HG03469 (cell line): ENCODE results near the gene MACROH2A1.

Experiments used
- ATAC-seq: cut with Tn5 transposase; IDR thresholded peaks from one replicate; pipeline ENCODE4 v1.9.1; 2021; ENCODE audit warnings: mild to moderate bottlenecking, moderate library complexity, moderate number of reproducible peaks; ENCODE audit not compliant: unreplicated experiment

Gene MACROH2A1

GRCh38 chr5:135436951-135437418 is 38.0 kb upstream of the MACROH2A1 start:
- no peak for ATAC-seq

DNA sequence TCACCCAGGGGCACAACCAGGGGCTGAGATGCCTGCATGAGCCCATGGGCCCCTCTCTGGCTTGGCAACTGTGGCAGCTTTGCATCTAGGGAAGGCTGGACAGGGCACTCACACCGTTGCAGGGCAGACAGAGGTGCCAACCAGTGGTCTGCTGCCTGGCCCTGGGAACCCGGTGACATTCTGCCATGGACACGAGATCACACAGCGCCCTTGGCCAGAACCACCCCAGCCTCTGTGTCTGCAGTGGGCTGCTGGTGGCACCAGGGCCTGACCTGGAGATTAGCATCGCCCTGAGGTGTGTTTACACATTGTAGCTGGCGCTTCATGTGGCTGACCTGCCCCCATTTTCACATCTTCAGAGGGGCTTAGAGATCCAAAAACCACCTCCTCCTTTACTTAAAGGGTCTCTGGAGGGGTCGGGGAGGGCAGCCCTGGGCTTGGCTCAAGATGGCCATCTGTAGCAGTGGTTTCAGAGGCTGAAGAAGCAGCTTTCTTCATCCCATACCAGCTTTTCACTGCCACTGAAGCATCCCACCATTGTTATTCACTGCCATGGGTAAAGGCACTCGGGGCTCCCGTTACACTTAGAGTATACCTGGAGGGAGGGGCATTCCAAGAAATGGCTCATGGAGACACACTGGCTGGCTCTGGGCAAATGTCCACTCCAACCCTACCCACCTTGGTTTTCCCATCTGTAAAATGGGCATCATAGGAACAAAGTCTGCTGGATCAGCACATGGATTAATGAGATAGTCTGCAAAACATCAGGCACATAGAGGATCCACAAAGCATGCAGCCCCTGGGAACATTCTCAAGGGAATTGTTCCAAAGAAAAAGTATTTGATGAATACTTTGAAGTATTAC is 36.7 kb upstream of the MACROH2A1 start:
- no peak for ATAC-seq

GRCh38 chr5:135434591-135435466 is 35.8 kb upstream of the MACROH2A1 start:
- ATAC-seq: no peak

DNA sequence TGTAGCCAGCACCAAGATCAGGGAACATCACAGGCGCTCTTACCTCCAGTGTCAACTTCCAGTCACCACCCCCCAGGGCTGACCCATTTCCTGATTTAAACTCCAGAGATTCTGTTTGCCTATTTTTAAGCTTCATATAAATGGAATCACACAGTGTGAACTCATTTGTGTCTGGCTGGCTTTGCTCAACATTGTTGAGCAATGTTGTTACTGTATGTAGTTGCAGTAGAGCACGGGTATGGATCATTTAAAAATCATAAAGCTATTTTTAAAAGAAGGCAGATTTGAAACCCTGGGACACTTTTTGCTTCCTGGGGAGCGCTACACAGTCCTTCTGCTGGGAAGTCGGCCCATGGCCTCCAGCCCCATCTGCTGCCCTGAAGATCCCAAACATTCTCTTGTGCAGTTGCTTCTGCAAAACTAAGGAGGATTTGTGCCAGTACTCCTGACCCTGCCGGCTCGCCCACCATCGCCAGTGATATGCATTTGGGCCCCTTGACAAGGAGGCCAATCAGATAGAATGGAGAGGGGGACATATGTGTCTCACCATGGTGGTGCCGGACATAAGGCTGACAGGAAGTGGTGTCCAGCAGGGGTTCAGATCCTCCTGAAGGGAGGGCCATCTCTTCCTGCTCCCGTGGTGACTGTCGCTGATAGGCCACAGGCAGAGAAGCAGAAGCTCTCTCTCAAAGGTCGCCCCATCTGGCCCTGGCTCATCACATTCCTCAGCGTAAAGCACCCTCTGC is 34.8 kb upstream of the MACROH2A1 start:
- no peak for ATAC-seq

DNA sequence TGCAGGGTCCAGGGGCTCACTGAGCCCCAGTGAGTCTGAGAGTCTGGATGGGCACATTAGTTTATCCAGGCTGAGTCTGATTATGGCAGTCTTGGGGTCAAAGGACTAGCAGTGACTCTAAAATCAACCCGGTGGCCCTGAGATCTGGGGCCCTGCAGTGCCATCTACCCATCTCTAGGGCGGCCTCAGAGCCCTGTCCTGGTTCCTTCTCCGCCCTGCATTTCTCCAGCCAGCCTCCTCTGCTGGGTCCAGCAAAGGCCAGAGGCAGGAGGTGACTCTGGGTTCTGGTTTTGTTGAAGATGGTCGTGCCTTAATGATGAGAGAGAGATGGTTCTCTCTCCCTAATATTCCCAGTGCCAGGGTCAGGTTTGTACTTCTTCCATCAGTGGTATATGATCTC is 33.1 kb upstream of the MACROH2A1 start:
- ATAC-seq: no peak

DNA sequence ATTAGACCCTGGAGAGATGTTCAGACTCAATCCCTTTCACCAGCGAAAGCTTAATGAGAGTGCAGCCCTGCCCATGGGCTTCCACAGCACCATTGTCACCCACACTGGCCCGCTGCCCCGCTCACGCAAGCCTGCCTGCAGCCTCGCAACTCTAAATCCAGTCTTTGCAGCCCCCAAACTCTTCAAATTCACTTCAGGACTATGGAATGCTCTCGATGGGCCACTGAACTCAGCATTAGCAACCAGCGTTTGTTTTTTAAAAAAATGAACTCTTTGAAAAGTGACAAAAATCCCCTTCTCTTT is 31.1 kb upstream of the MACROH2A1 start:
- ATAC-seq: no peak

GRCh38 chr5:135429301-135430134 is 30.5 kb upstream of the MACROH2A1 start:
- ATAC-seq: no peak

- ATAC-seq: no peak
Observed at GRCh38 chr5:135428586-135428985, 29.6 kb upstream of the MACROH2A1 start.

- ATAC-seq: peak; percentile 83
Observed at GRCh38 chr5:135426102-135427082, 27.4 kb upstream of the MACROH2A1 start.

DNA sequence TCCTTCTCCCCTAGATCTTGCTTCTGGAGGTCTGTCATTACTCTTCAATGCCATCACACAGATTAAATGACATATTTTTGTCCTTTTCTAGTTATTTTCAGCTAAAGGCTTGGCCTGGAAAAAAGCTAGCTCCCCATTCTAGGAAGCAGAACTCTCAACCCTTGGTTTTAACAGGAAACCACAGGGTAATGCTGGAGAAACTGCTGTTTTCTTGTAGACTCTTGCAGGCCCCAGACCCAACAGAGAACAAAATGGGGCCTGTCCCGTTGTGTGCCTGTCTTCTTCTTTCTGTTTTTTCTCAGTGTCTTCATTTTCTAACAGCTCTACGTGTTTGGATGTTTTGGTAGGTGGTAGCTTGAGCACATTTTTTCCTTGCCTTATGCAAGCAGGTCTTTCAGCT is 26.6 kb upstream of the MACROH2A1 start:
- no peak for ATAC-seq

- no peak for ATAC-seq
Observed at GRCh38 chr5:135423846-135424168, 24.8 kb upstream of the MACROH2A1 start.

DNA sequence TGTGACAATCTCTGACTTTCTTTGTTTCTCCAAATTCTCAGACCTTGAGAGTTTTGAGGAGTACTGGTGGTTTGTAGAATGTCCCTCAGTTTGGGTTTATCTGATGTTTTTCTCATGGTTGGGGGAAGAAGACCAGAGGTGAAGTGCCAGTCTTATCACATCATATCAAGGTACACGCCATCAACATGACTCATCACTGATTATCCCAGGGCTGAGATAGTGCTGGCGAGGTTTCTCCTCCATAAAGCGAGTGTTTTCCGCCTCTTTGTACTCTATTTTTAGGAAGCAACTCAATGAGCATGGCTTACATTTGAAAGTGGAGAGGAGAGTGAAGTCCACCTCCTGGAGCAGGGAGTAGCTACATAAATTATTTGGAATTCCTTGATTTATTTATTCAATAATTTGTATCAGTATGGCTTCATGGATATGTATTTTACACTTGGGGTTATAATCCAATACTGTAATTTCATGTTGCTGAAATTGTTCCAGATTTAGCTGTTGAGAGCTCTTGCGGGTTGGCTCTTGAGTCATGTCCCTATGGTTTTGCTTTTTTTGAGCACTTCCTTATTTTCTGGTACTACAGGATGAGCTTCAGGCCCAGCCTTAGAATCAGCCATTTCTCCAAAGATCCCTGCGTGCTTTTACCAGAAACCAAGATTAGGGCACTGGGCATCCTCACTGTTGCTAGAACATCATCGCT is 24.3 kb upstream of the MACROH2A1 start:
- ATAC-seq: no peak

DNA sequence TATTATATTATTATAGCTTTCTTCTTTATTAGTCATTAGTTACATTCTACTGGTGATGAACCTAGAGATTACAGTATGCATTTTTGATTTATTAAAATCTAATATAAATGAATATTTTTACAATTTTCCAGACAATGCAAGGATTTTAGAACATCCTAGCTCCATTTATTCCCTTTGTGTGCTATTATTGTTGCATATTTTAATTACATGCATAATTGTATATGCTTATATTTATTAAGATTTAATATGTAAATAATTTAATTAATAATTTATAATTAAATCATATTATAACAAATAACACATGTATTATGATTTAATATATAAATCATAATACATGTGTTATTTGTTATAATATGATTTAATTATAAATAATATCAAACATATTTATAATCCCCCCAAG is 23.4 kb upstream of the MACROH2A1 start:
- no peak for ATAC-seq

DNA sequence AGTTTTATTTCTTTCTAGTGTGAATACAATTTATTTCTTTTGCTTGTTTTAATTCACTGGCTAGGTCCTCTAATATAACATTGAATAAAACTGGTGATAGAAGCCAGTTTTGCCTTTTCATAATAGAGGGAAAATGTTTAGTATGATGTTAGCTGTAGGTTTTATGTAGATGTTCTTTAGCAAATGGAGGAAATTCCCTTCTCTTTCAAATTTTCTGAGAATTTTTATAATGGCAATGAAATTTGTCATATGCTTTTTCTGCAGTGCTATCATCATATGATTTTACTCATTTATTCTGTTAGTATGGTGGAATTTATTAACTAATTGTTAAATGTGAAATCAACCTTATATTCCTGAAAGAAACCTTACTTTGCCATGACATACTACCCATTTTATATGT is 18.1 kb upstream of the MACROH2A1 start:
- ATAC-seq: no peak

DNA sequence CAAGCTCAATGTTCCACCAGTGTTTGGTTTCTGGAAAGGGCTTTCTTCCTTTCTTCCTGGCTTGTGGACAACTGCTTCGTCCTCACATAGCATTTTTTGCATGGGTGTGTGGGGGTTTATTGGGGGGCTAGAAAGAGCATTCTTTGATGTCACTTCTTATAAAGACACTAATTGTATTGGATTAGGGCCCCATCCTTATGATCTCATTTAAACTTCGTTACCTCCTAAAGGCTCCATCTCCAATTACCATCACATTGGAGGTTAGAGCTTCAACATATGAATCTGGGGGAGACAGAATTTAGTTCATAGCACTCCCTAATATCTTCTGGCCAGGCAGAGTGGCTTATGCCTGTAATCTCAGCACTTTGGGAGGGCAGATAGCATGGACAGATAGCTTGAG is 6.1 kb upstream of the MACROH2A1 start:
- ATAC-seq: no peak

- no peak for ATAC-seq
Observed at GRCh38 chr5:135402031-135402430, 3.0 kb upstream of the MACROH2A1 start.

DNA sequence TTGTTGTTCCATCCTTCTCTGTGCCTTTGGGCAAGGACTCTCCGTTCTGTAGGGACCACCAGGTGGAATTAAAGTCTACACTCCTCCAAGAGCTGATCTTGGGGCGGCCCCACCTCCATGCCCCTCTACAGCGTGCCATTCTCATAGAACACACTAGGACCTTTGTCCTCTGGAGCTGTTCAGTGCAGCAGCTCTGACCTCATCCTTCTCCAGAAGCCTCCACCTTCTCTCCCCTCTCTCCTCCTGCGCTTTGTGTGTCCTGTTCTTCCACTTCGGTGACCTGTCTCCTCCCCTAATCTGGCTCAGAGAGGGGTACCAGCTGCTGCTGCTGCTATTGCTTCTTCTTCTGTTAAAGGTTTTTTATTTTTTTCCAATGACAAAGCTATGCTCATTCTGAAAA is 1.8 kb upstream of the MACROH2A1 start:
- no peak for ATAC-seq

DNA sequence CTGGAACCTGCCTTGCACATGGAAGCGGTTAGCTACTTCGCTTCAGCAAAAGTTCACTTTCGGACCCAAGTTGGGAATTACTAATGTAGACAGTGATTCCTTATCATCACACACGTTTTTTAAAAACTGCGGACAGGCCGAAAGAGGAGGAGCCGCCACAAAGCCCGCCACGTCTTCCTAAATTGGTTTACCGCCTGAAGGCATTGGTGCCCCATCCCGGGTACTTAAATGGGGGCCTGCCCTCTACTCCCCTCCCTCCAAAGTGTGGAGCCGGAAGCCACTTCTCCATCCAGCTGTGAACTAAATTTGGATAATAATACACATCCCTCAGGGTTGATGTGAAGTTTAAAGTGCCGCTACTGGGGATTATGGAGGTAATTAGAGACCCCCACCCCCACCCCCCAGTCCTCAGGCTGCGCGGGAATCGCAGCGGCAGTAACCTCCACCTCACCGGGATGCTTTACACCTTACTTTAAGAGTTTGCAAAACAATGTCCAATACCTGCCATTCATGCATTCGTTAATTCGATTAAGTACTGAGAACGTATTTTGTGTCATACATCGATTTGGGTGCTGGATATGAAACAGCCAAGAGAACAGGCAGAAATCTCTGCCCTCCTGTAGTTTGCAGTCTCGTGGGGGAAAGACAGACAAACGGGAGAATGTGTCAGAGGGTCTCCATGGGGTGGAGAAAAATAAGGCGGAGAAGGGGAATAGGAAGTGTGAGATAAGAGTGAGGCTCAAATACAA is 937 bp upstream of the MACROH2A1 start:
- no peak for ATAC-seq
